CD4-positive, alpha-beta T cell treated with Interleukin-10 for 1 hour (primary cell): ENCODE results near the gene EIF4E1B.

Source experiments
- DNase-seq: peaks from one replicate; pipeline ENCODE4 v3.0.0-alpha.2; 2020

EIF4E1B gene

DNA sequence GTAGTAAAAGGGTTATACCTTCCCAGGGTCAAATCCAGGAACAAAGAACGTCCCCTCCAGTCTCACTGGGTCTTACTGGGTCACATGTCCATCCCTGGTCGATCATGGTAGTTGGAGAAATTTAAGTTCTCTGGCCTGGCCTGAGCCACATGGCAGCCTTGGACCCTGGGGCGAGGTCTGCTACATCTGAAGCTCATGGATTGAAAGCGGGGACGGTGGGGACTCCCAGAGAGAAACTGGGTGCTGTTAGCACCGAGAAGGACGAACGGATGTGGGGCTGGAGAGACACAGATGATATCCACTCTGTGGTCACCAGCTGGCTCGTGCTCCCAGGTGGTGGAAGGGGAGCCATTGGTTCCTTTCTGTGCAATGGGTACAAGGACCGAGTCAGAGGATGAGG is 63.7 kb downstream of the EIF4E1B start:
- no peak for DNase-seq

DNA sequence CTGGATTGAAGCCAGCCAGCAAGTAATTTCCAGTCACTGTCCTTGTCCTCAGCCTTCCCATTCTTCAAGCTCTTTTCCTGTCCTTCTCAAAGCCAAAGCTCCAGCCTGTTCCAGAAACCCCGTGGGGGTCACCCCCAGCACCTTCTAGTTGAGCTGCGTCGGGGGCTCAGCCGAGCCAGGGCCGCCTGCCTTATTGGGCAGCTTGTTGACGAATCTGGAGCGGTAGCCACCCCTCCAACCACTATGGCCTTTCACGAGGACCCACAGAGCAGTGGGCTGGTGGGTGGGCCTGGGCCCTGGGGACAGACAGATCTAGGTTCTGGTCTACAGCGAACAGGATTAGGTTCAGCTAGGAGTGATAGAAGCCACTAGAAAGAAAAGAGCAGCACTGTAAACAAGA is 64.2 kb downstream of the EIF4E1B start:
- DNase-seq = no peak

GRCh38 chr5:176695073-176695472 is 64.6 kb downstream of the EIF4E1B start:
- no peak for DNase-seq
